Activated T-cell treated with anti-CD3 and anti-CD28 coated beads for 48 hours (primary cell): Measurements from ENCODE around the gene PDE4D.
"Not testable (repeated sequence)": the region's sequence is repeated elsewhere in the genome, so short reads cannot be mapped to it uniquely, and the experiment has no call there.

ENCODE experiments used
- DNase-seq: peaks from one replicate; pipeline ENCODE4 v3.0.0-alpha.2; 2020; ENCODE audit warnings: low read depth

Gene PDE4D

GRCh38 chr5:59464969-59465368, 428.6 kb downstream of the PDE4D start:
- no peak for DNase-seq

DNA sequence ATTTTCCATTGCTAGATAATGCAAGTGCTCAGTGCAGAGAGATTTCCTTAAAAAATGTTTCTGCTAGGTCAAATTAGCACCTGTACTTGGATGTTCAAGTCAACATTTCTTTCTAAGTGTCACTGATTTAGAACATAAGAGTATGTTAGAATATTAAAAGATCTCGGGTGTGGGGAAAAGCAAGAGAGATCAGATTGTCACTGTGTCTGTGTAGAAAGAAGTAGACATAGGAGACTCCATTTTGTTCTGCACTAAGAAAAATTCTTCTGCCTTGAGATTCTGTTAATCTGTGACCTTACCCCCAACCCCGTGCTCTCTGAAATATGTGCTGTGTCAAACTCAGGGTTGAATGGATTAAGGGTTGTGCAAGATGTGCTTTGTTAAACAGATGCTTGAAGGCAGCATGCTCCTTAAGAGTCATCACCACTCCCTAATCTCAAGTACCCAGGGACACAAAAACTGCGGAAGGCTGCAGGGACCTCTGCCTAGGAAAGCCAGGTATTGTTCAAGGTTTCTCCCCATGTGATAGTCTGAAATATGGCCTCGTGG, 429.8 kb downstream of the PDE4D start:
- not testable (repeated sequence) for DNase-seq

GRCh38 chr5:59462956-59463355, 430.6 kb downstream of the PDE4D start:
- DNase-seq = no peak

DNA sequence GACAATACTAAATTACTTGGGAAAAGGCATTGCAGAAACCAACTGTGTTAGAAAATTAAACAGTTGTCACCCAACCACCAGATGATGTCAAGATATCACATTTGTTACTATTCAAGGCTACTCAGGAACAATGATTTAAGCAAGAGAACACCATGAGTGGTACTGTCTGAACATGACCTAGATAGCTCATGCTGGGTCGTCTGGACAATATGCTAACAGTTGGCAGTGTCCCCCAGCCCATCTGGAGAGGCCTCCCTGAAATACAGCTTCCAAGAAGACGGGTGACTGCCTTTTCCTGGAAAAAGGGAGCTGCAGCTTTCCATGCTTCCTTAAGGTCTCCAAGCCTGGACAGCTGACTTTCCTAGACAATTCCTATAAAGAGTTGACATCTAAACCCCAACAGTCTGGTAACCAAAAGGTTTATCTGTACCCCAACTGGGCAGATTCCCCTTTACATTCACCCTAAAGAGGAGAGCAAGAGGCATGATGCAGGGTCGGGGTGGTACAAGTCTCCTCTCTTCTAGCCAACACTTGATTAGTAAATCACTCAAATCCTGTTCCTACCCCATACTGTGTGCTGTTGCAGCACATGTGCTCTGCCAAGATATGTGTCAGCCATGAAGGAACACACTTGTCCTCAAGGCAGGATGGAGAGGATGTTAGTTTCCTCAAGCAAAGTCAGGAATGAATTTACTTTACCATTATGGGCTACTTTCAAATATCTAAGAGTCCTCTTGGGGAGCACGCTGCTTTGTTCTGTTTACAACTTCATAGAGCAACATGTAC, 433.0 kb downstream of the PDE4D start:
- DNase-seq = no peak

DNA sequence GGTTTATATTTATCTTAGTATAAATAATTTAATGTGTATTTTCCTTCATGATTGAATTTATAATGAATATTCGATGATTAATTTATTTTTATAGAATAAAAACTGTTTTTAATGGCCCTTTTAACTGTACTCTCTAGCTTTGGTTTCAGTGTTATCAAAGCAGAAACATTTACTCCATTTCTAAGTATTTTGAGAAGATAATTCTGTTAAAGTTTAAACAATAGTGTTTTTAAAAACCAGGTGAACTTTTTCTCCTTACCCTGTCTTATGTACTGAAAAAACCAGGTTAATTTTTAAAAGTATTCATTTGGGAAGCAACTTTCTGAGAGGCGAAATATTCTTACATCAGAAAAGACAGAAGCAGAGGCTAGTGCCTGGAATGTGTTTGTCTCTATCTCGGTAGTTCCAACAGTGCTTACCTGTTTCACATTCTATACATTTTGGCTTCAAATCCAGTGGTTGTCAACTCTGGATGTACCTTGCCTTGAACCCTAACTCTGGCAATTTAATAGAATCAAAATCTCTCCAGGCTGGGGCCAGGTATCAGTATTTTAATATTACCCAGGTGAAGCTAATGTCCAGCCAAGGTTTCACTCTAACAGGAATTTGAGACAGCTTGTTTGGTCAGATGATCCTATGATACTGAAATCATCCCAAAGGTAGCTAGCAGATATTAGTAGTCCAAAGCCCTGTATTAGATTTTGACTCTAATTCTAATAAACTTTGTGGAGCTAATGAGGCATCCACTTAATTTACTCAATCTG, 434.4 kb downstream of the PDE4D start:
- no peak for DNase-seq

GRCh38 chr5:59458321-59458720, 435.2 kb downstream of the PDE4D start:
- no peak for DNase-seq

DNA sequence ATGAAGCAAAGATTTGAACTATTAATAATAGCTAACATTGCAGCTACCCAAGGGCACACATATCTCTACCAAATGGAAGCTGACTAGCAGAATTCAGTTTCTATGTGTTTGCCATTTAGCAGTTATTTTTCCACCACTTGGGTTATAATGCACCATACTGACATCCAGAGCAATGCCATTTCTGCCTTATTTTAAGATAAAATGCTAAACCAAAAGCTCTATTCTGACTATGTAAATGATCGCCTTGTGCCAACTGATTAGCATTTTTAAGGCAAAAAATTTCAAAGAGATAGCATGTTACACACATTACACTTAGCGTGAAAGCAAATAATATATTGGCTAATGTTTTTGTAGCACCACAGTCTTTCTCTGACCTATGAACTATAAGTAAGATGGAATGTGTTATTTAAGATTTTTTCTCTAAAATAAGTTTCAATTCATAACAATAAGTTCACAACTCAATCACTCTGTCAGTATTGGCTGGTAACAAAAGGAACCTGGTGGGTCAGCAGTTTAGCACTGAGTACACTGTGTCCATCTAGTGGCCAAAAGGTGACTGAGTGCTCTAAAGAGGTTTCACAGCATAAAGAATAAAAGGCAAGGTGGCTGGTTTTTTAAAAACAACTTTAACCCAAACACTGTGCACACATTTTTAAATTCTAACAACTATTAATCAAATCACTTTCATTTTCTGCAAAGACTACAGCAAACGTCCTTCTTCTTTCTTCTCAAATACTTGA, 443.5 kb downstream of the PDE4D start:
- DNase-seq = no peak

GRCh38 chr5:59446356-59446755, 447.2 kb downstream of the PDE4D start:
- DNase-seq = no peak

DNA sequence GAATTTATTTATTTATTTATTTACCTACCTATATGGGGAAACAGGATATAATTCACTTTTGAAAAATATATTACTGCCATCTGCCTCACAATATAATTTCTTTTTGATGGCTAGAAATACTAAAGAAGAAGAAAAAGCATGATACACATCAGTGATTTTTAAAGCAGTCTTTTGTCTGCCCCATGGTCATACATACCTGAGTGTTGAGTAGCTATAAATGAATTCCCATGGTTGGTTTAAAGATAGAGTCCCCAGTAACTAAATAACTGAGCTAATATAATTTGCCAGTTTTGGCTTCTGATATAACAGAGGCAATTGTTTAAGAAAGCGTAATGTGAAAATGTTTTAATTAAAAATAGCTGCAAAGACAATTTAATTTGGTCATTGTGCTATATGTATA, 447.8 kb downstream of the PDE4D start:
- no peak for DNase-seq

DNA sequence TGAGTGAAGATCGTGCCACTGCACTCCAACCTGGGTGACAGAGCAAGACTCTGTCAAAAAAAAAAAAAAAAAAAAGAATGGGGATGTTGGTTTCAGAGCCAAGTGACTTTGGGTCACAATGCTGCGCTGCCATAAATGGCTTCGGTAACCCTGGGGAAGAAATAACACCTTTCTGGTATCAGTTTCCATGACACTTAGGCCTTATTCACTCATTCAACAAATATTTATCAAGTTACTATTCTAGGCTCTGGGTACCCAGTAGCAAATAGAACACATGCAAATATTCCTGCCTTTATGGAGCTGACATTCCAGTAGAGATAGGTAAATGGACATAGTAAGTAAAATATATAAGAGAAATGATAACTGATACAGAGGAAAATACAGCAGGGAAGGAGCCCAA, 454.2 kb downstream of the PDE4D start:
- no peak for DNase-seq

- no peak for DNase-seq
Observed at GRCh38 chr5:59437176-59437575, 456.4 kb downstream of the PDE4D start.

DNA sequence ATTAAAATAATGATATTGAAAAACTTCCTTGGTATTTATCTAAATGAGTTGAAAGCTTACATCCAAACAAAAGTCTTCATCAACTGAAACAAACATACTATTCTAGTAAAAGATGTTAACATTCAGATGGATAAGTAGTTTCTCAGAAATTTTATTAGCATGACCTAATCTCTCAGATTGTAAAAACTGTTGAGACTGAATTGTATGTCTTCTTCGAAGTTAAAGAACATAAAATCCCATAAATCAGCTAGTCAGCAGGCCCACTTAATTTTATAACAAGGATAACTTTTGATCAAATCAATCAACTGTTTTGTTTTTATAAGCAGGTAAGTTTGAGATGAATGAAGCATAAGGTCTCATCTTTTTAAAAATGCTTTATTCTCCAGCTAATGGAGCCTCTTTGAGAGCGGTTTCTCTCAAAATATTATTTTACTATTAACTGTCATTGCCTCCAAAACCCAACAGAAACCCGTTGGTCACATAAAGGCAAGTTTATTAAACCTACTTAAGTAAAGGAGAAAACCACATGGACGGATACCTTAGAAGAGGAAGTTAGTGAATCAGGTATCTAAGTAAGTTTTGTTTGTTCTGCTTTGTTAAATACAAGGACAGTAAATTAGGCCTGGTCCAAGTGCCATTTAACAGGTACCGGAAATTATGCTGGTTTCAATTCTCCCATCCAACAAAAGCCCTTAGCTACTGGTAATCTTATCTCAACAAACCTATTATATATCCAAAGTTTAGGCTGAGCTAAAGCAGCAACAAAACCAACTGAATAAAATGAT, 457.0 kb downstream of the PDE4D start:
- DNase-seq = no peak

DNA sequence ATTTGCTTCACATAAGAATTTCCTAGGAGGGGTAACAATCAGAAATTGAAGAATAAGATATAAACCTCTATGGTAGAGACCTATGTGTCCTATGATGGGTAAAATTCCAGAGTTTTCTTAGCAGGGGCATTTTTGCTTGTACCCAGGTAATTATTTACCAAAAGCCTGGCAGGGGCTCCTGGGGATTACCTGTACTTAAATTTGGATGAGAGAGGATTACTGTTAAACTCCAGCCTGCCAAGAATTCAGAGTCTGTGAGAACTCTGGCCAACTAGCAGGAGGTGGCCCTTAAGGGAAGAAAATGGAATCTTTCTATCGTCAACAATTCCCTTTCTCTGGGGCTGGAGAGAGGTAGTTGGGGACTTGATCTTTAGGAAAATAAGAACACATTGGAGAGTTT, 460.4 kb downstream of the PDE4D start:
- DNase-seq = no peak

- DNase-seq = no peak
Observed at GRCh38 chr5:59430066-59430685, 463.4 kb downstream of the PDE4D start.

- no peak for DNase-seq
Observed at GRCh38 chr5:59428391-59428790, 465.1 kb downstream of the PDE4D start.

DNA sequence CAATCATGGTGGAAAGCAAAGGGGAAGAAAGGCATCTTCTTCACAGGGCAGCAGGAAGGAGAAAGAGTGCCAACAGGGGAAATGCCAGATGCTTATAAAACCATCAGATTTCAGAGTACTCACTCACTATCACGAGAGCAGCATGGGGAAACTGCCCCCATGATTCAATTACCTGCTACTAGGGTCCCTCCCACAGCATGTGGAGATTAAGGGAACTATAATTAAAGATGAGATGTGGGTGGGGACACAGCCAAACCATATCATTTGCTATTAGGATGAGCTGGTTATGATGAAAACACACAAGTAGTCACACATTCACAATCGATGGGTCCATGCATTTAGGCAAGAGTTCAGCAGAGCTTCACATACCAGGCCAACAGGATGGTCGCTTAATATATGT, 469.0 kb downstream of the PDE4D start:
- DNase-seq = no peak

GRCh38 chr5:59423021-59423420, 470.5 kb downstream of the PDE4D start:
- DNase-seq = no peak

DNA sequence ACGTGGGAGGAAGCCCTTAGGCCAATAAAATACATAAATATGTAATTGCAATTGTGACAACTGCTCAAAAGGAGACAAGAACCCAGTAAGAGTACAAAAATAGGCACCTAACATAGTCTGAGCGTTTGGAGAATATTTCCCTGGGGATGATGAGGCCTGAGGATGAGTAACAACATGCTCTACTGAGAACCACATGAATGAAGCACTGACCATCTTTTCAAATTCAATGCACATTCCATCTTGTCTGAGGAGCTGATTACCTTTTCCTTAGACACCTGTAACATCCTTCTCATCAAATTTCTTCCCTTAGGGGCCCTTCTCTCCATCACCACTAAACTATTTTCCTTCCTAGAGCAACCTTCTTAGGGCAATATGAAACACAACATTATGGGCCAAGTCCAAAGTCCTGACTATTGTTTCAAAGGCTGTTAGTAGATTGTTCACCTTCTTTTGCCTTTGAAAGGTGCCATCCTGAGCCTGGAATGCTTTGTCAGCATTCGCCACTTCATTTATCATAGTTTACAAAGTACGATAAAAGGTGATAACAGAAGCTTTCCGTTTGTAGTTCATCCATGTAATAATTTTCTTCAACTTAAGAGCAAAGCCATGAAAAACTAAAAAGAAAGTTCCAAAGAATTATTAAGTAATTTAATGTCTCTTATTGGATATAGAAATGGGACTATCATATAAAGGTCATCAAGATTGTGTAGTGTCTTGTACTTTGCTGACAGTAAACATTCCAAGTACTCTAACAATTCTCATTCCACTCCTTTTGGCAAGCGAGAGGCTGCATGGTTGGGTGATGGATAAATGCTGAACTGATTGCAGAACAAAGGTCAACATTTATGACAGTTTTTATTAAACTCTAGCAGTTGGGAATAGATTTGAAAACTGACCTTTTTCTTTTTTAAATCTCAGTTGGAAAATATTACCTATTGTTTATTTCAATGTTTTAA, 471.3 kb downstream of the PDE4D start:
- no peak for DNase-seq

- DNase-seq = no peak
Observed at GRCh38 chr5:59420596-59420995, 472.9 kb downstream of the PDE4D start.

DNA sequence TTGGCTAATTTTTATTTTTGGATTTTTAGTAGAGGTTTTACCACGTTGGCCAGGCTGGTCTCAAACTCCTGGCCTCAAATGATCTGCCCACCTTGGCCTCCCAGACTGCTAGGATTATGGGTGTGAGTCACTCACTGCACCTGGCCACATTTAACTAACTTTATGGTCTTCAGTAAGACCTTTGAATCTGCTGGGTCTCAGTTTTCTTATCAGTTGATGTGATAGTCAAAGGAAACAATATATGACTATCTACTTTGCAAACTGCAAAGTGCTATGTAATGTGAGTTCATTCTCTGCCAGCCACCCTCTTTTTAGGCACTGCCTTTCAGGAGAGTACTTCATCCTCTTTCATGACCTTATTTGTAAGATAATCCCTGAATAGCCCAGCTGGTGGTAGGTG, 474.7 kb downstream of the PDE4D start:
- no peak for DNase-seq
